CD8-positive, alpha-beta memory T cell (primary cell): ENCODE results near the gene KIF20B. TPM values are rescaled to one million over a fixed set of nuclear protein-coding genes. Genes with fewer than 3 reads are reported as not detected.
A peak's percentile ranks its signal among the peaks of the same experiment; 100 is the strongest.

Source experiments
- CTCF ChIA-PET: fragments of 350-600 bp; sonication (Branson Sonifier 250); formaldehyde crosslinking; loops from one replicate; lab custom pipeline; 2021; ENCODE audit warnings: antibody characterized with exemption; lab: Charles Lee
- POLR2A ChIA-PET: fragments of 350-600 bp; sonication (Branson Sonifier 250); formaldehyde crosslinking; loops from one replicate; lab custom pipeline; 2021; ENCODE audit warnings: antibody characterized with exemption; lab: Charles Lee
- DNase-seq, 5 donors: peaks; one replicate each; pipeline versions ENCODE4 v3.0.0 to v3.0.0-alpha.2; 2020 to 2022; ENCODE audit warnings: mixed read lengths in 1 of 5
- H3K27ac ChIP-seq: one replicate; pipeline ENCODE4 v1.7.0; 2013; ENCODE audit warnings: low read depth, mild to moderate bottlenecking, low read length, moderate library complexity
- H3K27me3 ChIP-seq: 2 replicates; pipeline ENCODE4 v1.7.0; 2013; ENCODE audit warnings: low read length, mild to moderate bottlenecking; ENCODE audit not compliant: insufficient read depth, poor library complexity, severe bottlenecking
- H3K36me3 ChIP-seq: 2 replicates; pipeline ENCODE4 v1.7.0; 2013; ENCODE audit warnings: mild to moderate bottlenecking, low read length, moderate library complexity; ENCODE audit not compliant: insufficient read depth
- H3K4me1 ChIP-seq: 2 replicates; pipeline ENCODE4 v1.7.0; 2013; ENCODE audit warnings: mild to moderate bottlenecking, low read length, moderate library complexity; ENCODE audit not compliant: insufficient read depth
- H3K4me3 ChIP-seq: 2 replicates; pipeline ENCODE4 v1.7.0; 2013; ENCODE audit warnings: mild to moderate bottlenecking, low read length
- H3K9me3 ChIP-seq: 2 replicates; pipeline ENCODE4 v1.7.0; 2013; ENCODE audit warnings: mild to moderate bottlenecking, low read length
- H3K27ac Mint-ChIP-seq, 8 donors: one replicate each; pipeline ENCODE4 v1.8.0; 2020 to 2021; ENCODE audit warnings: mixed read lengths in 8 of 8, mild to moderate bottlenecking in 6 of 8, inconsistent platforms in 3 of 8, moderate library complexity in 3 of 8
- H3K27me3 Mint-ChIP-seq, 2 donors: one replicate each; pipeline ENCODE4 v1.8.0; 2020 to 2021; ENCODE audit warnings: mixed read lengths in 2 of 2, mild to moderate bottlenecking in 1 of 2, moderate library complexity in 1 of 2
- H3K36me3 Mint-ChIP-seq, 3 donors: one replicate each; pipeline ENCODE4 v1.8.0; 2020 to 2021; ENCODE audit warnings: mixed read lengths in 3 of 3, inconsistent platforms in 1 of 3, mild to moderate bottlenecking in 1 of 3
- H3K4me1 Mint-ChIP-seq, 3 donors: one replicate each; pipeline ENCODE4 v1.8.0; 2020 to 2021; ENCODE audit warnings: mixed read lengths in 3 of 3, inconsistent platforms in 1 of 3, mild to moderate bottlenecking in 1 of 3
- H3K4me3 Mint-ChIP-seq, 7 donors: one replicate each; pipeline ENCODE4 v1.8.0; 2020 to 2021; ENCODE audit warnings: mixed read lengths in 7 of 7, mild to moderate bottlenecking in 6 of 7, moderate library complexity in 4 of 7, inconsistent platforms in 2 of 7
- H3K9me3 Mint-ChIP-seq, 5 donors: one replicate each; pipeline ENCODE4 v1.8.0; 2020 to 2022; ENCODE audit warnings: mixed read lengths in 5 of 5, mild to moderate bottlenecking in 3 of 5, moderate library complexity in 2 of 5, inconsistent platforms in 1 of 5
- polyA plus RNA-seq: library from polyadenylated mRNA; unstranded; fragments of 300-500 nt; fragmentation: Illumina TruSeq; gene quantifications from one replicate; pipeline ENCODE4 v1.2.3, GENCODE V29; 2021
- total RNA-seq, 2 experiments: library from RNA; stranded (reverse); gene quantifications; one replicate each; pipeline ENCODE4 v1.2.3, GENCODE V29; 2021

Gene KIF20B
- total and polyA plus RNA-seq, 3 experiments from 2014 or later, result 23.8 to 40.4 (median 39.9) TPM

DNA sequence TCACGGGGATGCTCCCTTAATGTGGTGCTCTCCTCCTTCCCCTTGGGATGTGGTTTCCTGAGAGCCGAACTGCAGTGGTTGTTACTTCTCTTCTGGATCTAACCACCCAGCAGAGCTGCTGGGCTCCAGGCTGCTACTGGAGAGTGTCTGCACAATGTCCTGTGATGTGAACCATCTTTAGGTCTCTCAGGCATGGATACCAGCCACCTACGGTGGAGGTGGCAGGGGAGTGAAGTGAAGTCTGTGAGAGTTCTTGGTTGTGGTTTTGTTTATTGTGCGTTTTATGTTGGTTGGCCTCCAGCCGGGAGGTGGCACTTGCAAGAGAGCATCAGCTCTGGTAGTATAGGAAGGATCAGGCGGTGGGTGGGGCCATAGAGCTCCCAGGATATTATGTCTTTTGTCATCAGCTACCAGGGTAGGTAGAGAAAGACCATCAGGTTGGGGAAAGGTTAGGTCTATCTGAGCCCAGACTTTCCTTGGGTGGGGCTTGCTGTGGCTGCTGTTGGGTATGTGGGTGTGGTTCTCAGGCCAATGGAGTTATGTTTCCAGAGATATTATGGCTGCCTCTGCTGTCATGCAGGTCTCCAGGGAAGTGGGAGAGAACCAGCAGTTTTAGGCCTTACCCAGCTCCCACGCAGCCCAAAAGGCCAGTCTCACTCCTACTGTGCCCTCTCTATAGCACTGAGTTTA lies 87.9 kb downstream of the KIF20B start:
- no peaks in the 10 kb centered on the region for H3K27me3 ChIP-seq
- ChIA-PET CTCF (interaction anchor here (1.5 kb wide), 1 partner anchor 8 kb away, joined by 3 read pairs; no protein-coding TSS in a partner anchor), POLR2A (no interaction called here)
- no peaks in the 10 kb centered on the region for H3K4me1 ChIP-seq
- Mint-ChIP-seq H3K4me1 (peaks cover 0 to 6% (median 0%) of the 10 kb centered on the region in 3 donors), H3K4me3 (no peak overlapping the region), H3K9me3 (no peaks in the 10 kb centered on the region), H3K27ac (no peak overlapping the region), H3K36me3 (no peaks in the 10 kb centered on the region), H3K27me3 (peaks cover 8 to 17% of the 10 kb centered on the region in 2 donors)
- H3K36me3 ChIP-seq, result no peaks in the 10 kb centered on the region
- H3K27ac ChIP-seq, result no peak overlapping the region
- no peak overlapping the region for H3K4me3 ChIP-seq
- H3K9me3 ChIP-seq, result no peaks in the 10 kb centered on the region
- DNase-seq, result no peak

DNA sequence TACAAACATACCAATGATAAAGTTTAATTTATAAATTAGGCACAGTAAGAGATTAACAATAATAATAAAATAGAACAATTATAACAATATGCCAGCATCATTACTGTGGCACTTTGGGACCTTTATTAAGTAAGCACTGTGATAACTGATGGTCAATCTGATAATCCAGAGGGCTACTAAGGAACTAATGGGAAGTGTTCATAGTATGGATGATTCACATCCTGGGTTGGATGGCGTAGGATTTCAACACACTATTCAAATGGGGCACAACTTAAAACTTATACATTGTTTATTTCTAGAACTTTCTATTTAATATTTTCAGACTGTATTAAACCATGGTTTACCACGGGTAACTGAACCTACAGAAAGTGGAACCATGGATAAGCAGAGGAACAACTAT lies 90.8 kb downstream of the KIF20B start:
- Mint-ChIP-seq H3K27me3 (peaks cover 8 to 17% of the 10 kb centered on the region in 2 donors), H3K4me1 (peaks cover 0 to 6% (median 0%) of the 10 kb centered on the region in 3 donors), H3K9me3 (no peaks in the 10 kb centered on the region), H3K27ac (no peak overlapping the region), H3K36me3 (no peaks in the 10 kb centered on the region), H3K4me3 (no peak overlapping the region)
- H3K4me3 ChIP-seq, result no peak overlapping the region
- no peak for DNase-seq
- no peaks in the 10 kb centered on the region for H3K9me3 ChIP-seq
- no peaks in the 10 kb centered on the region for H3K36me3 ChIP-seq
- CTCF ChIA-PET, result no interaction called here
- no peak overlapping the region for H3K27ac ChIP-seq
- no peaks in the 10 kb centered on the region for H3K27me3 ChIP-seq
- H3K4me1 ChIP-seq, result no peaks in the 10 kb centered on the region
- POLR2A ChIA-PET, result no interaction called here

DNA sequence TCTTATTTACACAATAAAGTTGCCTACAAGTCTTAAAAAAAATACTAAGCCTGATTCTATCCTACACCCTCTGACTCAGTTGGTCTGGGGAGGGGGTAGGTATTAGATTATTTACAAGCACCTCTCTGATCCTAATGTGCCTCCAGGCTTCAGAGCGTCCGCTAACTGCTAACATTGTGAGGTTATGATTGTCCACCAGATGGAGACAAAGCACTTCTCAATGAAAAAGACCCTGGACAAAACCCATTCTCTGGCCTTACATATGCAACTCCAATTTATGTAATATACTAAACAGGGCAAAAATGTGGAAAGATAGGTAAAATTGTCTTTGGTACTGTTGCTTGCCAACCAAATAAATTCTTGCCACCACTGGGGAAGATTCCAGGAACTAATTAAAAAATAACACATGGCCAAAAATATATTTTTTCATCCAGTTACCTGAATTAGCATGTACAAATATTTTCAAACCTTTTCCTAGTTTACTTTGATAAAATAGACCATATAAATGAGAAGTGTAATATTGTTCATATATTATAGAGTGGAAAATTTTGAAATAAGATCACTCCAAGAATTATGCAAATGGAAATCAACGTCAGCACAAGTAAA lies 92.4 kb downstream of the KIF20B start:
- Histone ChIP-seq H3K4me1 (no peaks in the 10 kb centered on the region), H3K36me3 (no peaks in the 10 kb centered on the region), H3K4me3 (no peak overlapping the region), H3K27ac (no peak overlapping the region), H3K27me3 (no peaks in the 10 kb centered on the region), H3K9me3 (no peaks in the 10 kb centered on the region)
- CTCF ChIA-PET, result interaction anchor here (0.7 to 0.9 kb wide), 2 partner anchors 22 to 25 kb away, joined by 3 read pairs; no protein-coding TSS in a partner anchor
- peak in 3 of 5 donors; percentile 12 to 40 (median 21) for DNase-seq
- Mint-ChIP-seq H3K4me3 (no peak overlapping the region), H3K27me3 (peaks cover 8 to 17% of the 10 kb centered on the region in 2 donors), H3K9me3 (no peaks in the 10 kb centered on the region), H3K36me3 (no peaks in the 10 kb centered on the region), H3K27ac (no peak overlapping the region), H3K4me1 (peaks cover 0 to 6% (median 0%) of the 10 kb centered on the region in 3 donors)
- POLR2A ChIA-PET, result no interaction called here

DNA sequence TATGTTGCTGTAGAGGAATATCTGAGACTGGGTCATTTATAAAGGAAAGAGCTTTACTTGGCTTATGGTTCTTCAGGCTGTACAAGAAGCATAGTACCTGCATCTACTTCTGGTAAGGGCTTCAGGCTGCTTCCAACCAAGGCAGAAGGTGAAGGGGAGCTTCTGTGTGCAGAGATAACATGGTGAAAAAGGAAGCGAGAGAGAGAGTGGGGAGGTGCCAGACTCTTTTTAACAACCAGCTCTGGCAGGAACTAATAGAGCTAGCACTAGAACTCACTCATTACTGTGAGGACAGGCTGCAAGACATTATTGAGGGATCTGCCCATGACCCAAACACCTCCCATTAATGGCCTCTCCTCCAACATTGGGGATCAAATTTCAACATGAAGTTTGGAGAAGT lies 94.5 kb downstream of the KIF20B start:
- CTCF ChIA-PET, result interaction anchor here (1.5 kb wide), 1 partner anchor 1084 kb away, joined by 3 read pairs; no protein-coding TSS in a partner anchor
- POLR2A ChIA-PET, result no interaction called here
- no peak overlapping the region for H3K27ac Mint-ChIP-seq

DNA sequence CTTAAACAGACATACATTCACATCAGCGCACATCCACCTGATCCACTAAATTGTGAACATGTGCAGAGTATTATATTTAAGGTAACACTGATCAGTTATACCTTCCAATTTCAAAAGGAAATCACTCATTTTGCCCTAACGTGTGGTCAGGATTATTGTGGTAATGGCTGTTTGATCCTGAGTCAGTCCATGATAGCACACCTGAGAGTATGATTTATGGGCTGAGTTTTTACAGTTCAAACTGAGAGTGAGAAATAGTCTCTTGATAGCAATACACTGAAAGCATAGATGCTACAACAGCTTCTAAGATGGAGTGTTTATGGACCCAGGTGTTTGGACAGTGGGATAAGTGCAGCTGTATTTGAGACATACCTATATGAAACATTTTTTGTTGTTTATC lies 96.7 kb downstream of the KIF20B start:
- no peak overlapping the region for H3K27ac Mint-ChIP-seq
- H3K4me3 Mint-ChIP-seq, result no peak overlapping the region
- no peak overlapping the region for H3K27ac ChIP-seq
- no peaks in the 10 kb centered on the region for H3K36me3 Mint-ChIP-seq
- H3K4me3 ChIP-seq, result no peak overlapping the region
- no peaks in the 10 kb centered on the region for H3K9me3 Mint-ChIP-seq
- no peaks in the 10 kb centered on the region for H3K9me3 ChIP-seq
- ChIA-PET CTCF (no interaction called here), POLR2A (no interaction called here)
- H3K36me3 ChIP-seq, result no peaks in the 10 kb centered on the region
- H3K4me1 Mint-ChIP-seq, result no peaks in the 10 kb centered on the region
- DNase-seq, result no peak
- peaks cover 7 to 12% of the 10 kb centered on the region in 2 donors for H3K27me3 Mint-ChIP-seq
- H3K4me1 ChIP-seq, result no peaks in the 10 kb centered on the region
- no peaks in the 10 kb centered on the region for H3K27me3 ChIP-seq

More for the DNA sequence above, 94.5 kb downstream of the KIF20B start:
- no peaks in the 10 kb centered on the region for H3K27me3 ChIP-seq
- Mint-ChIP-seq H3K36me3 (no peaks in the 10 kb centered on the region), H3K27me3 (peaks cover 7 to 11% of the 10 kb centered on the region in 2 donors), H3K9me3 (no peaks in the 10 kb centered on the region), H3K4me3 (no peak overlapping the region), H3K4me1 (no peaks in the 10 kb centered on the region)
- no peaks in the 10 kb centered on the region for H3K9me3 ChIP-seq
- H3K27ac ChIP-seq, result no peak overlapping the region
- H3K4me3 ChIP-seq, result no peak overlapping the region
- no peak for DNase-seq
- H3K4me1 ChIP-seq, result no peaks in the 10 kb centered on the region
- no peaks in the 10 kb centered on the region for H3K36me3 ChIP-seq

DNA sequence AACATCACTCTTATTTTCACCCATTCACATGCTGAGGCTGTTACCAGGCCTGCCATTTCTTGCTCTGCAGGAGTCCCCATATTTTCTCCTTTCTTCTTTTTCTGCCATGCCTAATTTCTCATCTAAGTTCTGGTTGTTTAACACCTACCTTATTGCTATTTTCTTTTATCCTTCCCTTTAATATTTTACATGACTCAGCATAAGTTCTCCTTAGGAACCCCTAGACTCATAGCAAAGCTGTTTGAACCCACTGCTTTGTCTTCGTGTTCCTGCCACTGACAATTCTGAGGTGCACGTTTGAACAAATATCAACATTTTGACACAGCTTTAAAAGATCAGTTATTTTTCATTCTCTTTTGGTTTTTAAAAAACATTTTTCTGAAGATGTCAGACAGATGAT lies 98.2 kb downstream of the KIF20B start:
- Mint-ChIP-seq H3K4me3 (no peak overlapping the region), H3K4me1 (no peaks in the 10 kb centered on the region), H3K27ac (no peak overlapping the region), H3K36me3 (no peaks in the 10 kb centered on the region), H3K27me3 (peaks cover 6 to 12% of the 10 kb centered on the region in 2 donors), H3K9me3 (no peaks in the 10 kb centered on the region)
- no peaks in the 10 kb centered on the region for H3K4me1 ChIP-seq
- no peak for DNase-seq
- ChIA-PET CTCF (no interaction called here), POLR2A (no interaction called here)
- H3K27ac ChIP-seq, result no peak overlapping the region
- H3K9me3 ChIP-seq, result no peaks in the 10 kb centered on the region
- no peaks in the 10 kb centered on the region for H3K36me3 ChIP-seq
- no peak overlapping the region for H3K4me3 ChIP-seq
- no peaks in the 10 kb centered on the region for H3K27me3 ChIP-seq

DNA sequence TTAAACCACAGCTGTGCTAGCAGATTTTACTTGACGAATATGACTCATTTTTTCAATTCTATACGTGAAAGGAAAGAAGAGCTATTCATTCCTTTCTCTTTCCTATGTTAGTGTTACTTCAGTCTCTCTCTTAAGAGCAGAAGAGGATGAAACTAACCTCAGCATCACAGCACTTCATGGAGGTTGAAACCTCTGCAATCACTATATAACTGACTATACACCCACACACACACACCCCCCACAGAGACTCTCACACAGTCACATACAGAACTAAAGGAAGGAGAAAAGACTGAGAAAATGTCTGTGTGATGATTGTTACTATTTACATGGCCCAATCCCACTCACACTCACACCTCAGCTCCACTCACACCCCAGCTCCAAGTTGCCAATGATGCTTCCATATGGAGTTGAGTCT lies 104.2 kb downstream of the KIF20B start:
- H3K36me3 Mint-ChIP-seq, result no peaks in the 10 kb centered on the region
- H3K27ac Mint-ChIP-seq, result no peak overlapping the region
- ChIA-PET POLR2A (no interaction called here), CTCF (interaction anchor here (1.0 kb wide), 1 partner anchor 10 kb away, joined by 3 read pairs; no protein-coding TSS in a partner anchor)
- DNase-seq, result no peak
- peaks cover 3 to 11% of the 10 kb centered on the region in 2 donors for H3K27me3 Mint-ChIP-seq
- no peak overlapping the region for H3K4me3 ChIP-seq
- H3K9me3 ChIP-seq, result no peaks in the 10 kb centered on the region
- no peaks in the 10 kb centered on the region for H3K9me3 Mint-ChIP-seq
- H3K36me3 ChIP-seq, result no peaks in the 10 kb centered on the region
- no peak overlapping the region for H3K27ac ChIP-seq
- H3K27me3 ChIP-seq, result no peaks in the 10 kb centered on the region
- H3K4me3 Mint-ChIP-seq, result no peak overlapping the region
- peaks cover 3 to 6% (median 5%) of the 10 kb centered on the region in 3 donors for H3K4me1 Mint-ChIP-seq
- H3K4me1 ChIP-seq, result no peaks in the 10 kb centered on the region

DNA sequence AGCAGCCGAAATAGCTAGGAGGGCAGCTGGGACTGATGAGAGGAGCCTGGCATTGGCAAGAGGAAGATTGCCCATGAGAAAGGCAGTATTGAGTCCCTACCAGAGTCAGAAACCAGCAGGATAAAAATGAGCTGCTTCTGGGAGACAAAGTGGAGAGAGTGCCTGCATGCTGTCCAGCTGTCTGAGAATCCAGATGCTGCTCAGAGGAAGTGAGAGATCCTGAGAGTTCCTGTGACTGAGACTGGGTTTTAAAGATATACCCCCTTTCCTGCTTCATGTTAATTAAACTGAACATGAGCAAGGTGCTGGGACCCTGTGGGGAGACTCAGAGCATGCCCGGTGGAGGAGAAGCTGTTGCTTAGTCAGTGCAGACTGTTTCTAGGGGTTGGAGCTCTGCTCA lies 107.5 kb downstream of the KIF20B start:
- Histone ChIP-seq H3K4me3 (no peak overlapping the region), H3K27me3 (no peaks in the 10 kb centered on the region), H3K9me3 (no peaks in the 10 kb centered on the region), H3K27ac (no peak overlapping the region), H3K4me1 (no peaks in the 10 kb centered on the region), H3K36me3 (no peaks in the 10 kb centered on the region)
- Mint-ChIP-seq H3K4me3 (no peak overlapping the region), H3K9me3 (no peaks in the 10 kb centered on the region), H3K27me3 (peaks cover 3 to 5% of the 10 kb centered on the region in 2 donors), H3K36me3 (no peaks in the 10 kb centered on the region), H3K4me1 (peaks cover 3 to 6% (median 5%) of the 10 kb centered on the region in 3 donors), H3K27ac (peak overlapping the region in 1 of 8 donors; percentile 34)
- DNase-seq, result no peak
- ChIA-PET CTCF (no interaction called here), POLR2A (no interaction called here)
